Spleen (tissue), 11 donors: Measurements from ENCODE around the gene CCDC88C. TPM values are rescaled to one million over a fixed set of nuclear protein-coding genes. Genes with fewer than 3 reads are reported as not detected.

Experiments
- DNase-seq: peaks from one replicate; pipeline ENCODE4 v3.0.0-alpha.2; 2020
- H3K27ac ChIP-seq, 8 donors: fragments of 200-600 bp; sonication (generic) in 7 of 8; 1 replicate in 4 of 8; 2 replicates in 4 of 8; pipeline versions ENCODE4 v1.5.0 to v1.8.0; 2016 to 2021; ENCODE audit warnings: inconsistent platforms in 4 of 8, mild to moderate bottlenecking in 4 of 8, moderate library complexity in 1 of 8
- H3K27me3 ChIP-seq, 7 donors: fragments of 200-600 bp; sonication (generic) in 6 of 7; replicated peaks in 1 of 7; 1 replicate in 4 of 7; 2 replicates in 3 of 7; pipeline versions ENCODE4 v1.5.0 to v1.8.0; 2016 to 2021; ENCODE audit warnings: inconsistent platforms in 3 of 7, mild to moderate bottlenecking in 1 of 7
- H3K36me3 ChIP-seq, 6 donors: fragments of 200-600 bp; sonication (generic) in 5 of 6; 1 replicate in 4 of 6; 2 replicates in 2 of 6; pipeline versions ENCODE4 v1.5.0 to v1.8.0; 2016 to 2021; ENCODE audit warnings: inconsistent platforms in 2 of 6
- H3K4me1 ChIP-seq, 6 donors: fragments of 200-600 bp; sonication (generic) in 5 of 6; 1 replicate in 3 of 6; 2 replicates in 3 of 6; pipeline versions ENCODE4 v1.5.0 to v1.8.0; 2016 to 2021; ENCODE audit warnings: inconsistent platforms in 3 of 6
- H3K4me3 ChIP-seq, 8 donors: fragments of 200-600 bp; sonication (generic) in 7 of 8; 1 replicate in 4 of 8; 2 replicates in 4 of 8; pipeline versions ENCODE4 v1.5.0 to v1.8.0; 2016 to 2021; ENCODE audit warnings: inconsistent platforms in 4 of 8, mild to moderate bottlenecking in 4 of 8, moderate library complexity in 2 of 8
- H3K9me3 ChIP-seq, 8 donors: fragments of 200-600 bp; sonication (generic) in 7 of 8; 1 replicate in 4 of 8; 2 replicates in 4 of 8; pipeline versions ENCODE4 v1.5.0 to v1.8.0; 2016 to 2021; ENCODE audit warnings: inconsistent platforms in 4 of 8
- POLR2A ChIP-seq, 3 donors: fragments of 450-650 bp; IDR thresholded peaks; one replicate each; pipeline ENCODE4 v1.5.1; 2017; ENCODE audit warnings: antibody characterized with exemption in 3 of 3, mild to moderate bottlenecking in 1 of 3
- POLR2AphosphoS5 ChIP-seq, 3 donors: sonication (generic); formaldehyde crosslinking; IDR thresholded peaks; one replicate each; pipeline ENCODE4 v1.5.1; 2017; ENCODE audit warnings: antibody characterized with exemption in 3 of 3
- WGBS, 5 donors: extraction: QIAGEN DNeasy Blood & Tissue Kit in 3 of 5; methylation state at CpG; one replicate each; pipeline versions ENCODE4 v1.1.5 to v1.1.7; 2013 to 2018; 5-methylcytosine and 5-hydroxymethylcytosine counted together
- intact Hi-C: fragments of 100-400 bp; cut with DNase I; formaldehyde crosslinking; loops from one replicate; pipeline ENCODE4 v1.15.0; 2023; ENCODE audit warnings: low total_unique reads
- polyA plus RNA-seq, 3 donors: library from polyadenylated mRNA; stranded (reverse); fragments of 200-250 nt; gene quantifications; one replicate each; pipeline ENCODE4 v1.2.1, GENCODE V29; 2013
- total RNA-seq, 7 donors: library from RNA; depleted of rRNA in 3 of 7; stranded (reverse); fragments of >200 nt in 3 of 7; fragmentation: NEBNext Ultra II Directional in 4 of 7; extraction: Animal tissue kit (Norgen Biotek cat#: 25700) in 4 of 7; gene quantifications; one replicate each; pipeline versions ENCODE4 v1.1.0 to v1.2.1, GENCODE V29; 2016 to 2021
- TF ChIP-seq, protein P1 (sequence below), 11 experiments: fragments of 200-600 bp in 7 of 11; fragments of 450-650 bp in 4 of 11; sonication (generic) in 4 of 11; IDR thresholded peaks in 8 of 11; conservative IDR thresholded peaks in 3 of 11; 1 replicate in 7 of 11; 2 replicates in 4 of 11; pipeline versions ENCODE4 v1.4.0 to v1.8.0; 2016 to 2021; ENCODE audit warnings: antibody characterized with exemption in 11 of 11, inconsistent platforms in 4 of 11, mild to moderate bottlenecking in 1 of 11
- donor health status: healthy with polysubstance abuse.
- donor health status: DM: no; HTN: no; CAD: no; lungs with moderate emphysema.
- donor health status: DM: no; HTN: no; CAD: no.
- donor health status: Bipolar disorder and iron deficiency.
- donor health status: healthy.
- donor health status: DM: no; HTN: no; CAD: no.
- donor health status: DM: yes; HTN: yes; CAD: no.

Gene CCDC88C
- total and polyA plus RNA-seq, 10 donors: 23.2 to 136 (median 101) TPM

DNA sequence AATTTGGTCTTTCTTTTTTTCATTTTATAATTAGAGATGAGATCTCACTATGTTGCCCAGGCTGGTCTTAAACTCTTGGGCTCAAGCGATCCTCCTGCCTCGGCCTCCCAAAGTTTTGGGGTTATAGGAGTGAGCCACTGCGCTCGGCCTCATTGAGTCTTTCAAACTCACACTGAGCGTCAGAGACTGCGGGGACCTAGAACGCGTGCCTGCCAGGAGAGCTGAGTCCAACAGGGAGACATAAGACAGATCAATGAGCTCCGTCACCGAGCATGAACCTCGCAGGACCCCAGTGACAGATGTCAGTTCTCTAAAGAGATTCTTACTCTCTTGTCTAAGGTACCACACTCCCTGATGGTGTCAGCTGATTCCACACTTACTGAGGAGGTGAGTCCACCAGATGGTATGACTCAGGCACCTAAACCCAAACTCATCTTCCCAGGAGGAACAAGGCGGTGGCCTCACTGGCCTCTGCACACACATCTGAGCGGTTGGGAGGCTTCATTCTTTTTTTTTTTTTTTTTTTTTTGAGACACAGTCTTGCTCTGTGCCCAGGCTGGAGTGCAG lies 58.9 kb downstream of the CCDC88C start:
- no peak overlapping the region for H3K4me3 ChIP-seq
- peaks cover 20 to 100% (median 78%) of the 10 kb centered on the region in 6 donors for H3K4me1 ChIP-seq
- no peaks in the 10 kb centered on the region for H3K9me3 ChIP-seq
- intact Hi-C loops: no loop called here
- H3K27me3 ChIP-seq: no peaks in the 10 kb centered on the region
- WGBS, 5 donors: 93 to 99% (median 96%) methylated on average over 13 of the region's 13 CpGs
- peak; percentile 51 for DNase-seq
- H3K36me3 ChIP-seq: peaks cover 0 to 60% (median 14%) of the 10 kb centered on the region in 6 donors
- TF ChIP-seq, protein P1, sequence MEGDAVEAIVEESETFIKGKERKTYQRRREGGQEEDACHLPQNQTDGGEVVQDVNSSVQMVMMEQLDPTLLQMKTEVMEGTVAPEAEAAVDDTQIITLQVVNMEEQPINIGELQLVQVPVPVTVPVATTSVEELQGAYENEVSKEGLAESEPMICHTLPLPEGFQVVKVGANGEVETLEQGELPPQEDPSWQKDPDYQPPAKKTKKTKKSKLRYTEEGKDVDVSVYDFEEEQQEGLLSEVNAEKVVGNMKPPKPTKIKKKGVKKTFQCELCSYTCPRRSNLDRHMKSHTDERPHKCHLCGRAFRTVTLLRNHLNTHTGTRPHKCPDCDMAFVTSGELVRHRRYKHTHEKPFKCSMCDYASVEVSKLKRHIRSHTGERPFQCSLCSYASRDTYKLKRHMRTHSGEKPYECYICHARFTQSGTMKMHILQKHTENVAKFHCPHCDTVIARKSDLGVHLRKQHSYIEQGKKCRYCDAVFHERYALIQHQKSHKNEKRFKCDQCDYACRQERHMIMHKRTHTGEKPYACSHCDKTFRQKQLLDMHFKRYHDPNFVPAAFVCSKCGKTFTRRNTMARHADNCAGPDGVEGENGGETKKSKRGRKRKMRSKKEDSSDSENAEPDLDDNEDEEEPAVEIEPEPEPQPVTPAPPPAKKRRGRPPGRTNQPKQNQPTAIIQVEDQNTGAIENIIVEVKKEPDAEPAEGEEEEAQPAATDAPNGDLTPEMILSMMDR (IDR thresholded peaks at IDR 0.05 in 8 of 11, conservative IDR thresholded peaks at IDR 0.05 in 3 of 11): no peak
- TF ChIP-seq POLR2A (IDR thresholded peaks at IDR 0.05): no peak
- TF ChIP-seq POLR2AphosphoS5 (IDR thresholded peaks at IDR 0.05): no peak
- no peak overlapping the region for H3K27ac ChIP-seq

DNA sequence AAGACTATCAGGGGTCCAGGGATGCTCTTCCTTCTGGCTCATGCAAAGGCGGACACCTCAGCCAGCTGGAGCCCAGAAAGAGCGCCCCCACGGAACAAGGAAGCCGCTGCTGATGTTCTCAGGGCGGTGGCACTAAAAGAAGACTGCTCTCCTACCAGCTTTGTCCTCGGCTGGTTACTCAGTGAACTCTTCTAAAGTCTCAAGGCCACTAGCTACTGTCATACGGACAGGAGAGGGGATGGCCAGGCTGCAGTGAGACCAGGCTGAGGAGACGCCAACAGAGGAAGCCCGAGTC lies 59.6 kb downstream of the CCDC88C start:
- H3K4me1 ChIP-seq: peaks cover 16 to 100% (median 75%) of the 10 kb centered on the region in 6 donors
- WGBS, 5 donors: 85 to 95% (median 90%) methylated on average over 8 to 9 of the region's 9 CpGs
- DNase-seq: no peak
- peaks cover 0 to 67% (median 14%) of the 10 kb centered on the region in 6 donors for H3K36me3 ChIP-seq
- intact Hi-C loops: no loop called here
- H3K27ac ChIP-seq: peak overlapping the region in 1 of 8 donors; percentile 4
- H3K27me3 ChIP-seq: no peaks in the 10 kb centered on the region
- TF ChIP-seq POLR2A (IDR thresholded peaks at IDR 0.05) (no peak), POLR2AphosphoS5 (IDR thresholded peaks at IDR 0.05) (no peak)
- TF ChIP-seq, protein P1 (IDR thresholded peaks at IDR 0.05 in 8 of 11, conservative IDR thresholded peaks at IDR 0.05 in 3 of 11): no peak
- no peaks in the 10 kb centered on the region for H3K9me3 ChIP-seq
- H3K4me3 ChIP-seq: no peak overlapping the region

DNA sequence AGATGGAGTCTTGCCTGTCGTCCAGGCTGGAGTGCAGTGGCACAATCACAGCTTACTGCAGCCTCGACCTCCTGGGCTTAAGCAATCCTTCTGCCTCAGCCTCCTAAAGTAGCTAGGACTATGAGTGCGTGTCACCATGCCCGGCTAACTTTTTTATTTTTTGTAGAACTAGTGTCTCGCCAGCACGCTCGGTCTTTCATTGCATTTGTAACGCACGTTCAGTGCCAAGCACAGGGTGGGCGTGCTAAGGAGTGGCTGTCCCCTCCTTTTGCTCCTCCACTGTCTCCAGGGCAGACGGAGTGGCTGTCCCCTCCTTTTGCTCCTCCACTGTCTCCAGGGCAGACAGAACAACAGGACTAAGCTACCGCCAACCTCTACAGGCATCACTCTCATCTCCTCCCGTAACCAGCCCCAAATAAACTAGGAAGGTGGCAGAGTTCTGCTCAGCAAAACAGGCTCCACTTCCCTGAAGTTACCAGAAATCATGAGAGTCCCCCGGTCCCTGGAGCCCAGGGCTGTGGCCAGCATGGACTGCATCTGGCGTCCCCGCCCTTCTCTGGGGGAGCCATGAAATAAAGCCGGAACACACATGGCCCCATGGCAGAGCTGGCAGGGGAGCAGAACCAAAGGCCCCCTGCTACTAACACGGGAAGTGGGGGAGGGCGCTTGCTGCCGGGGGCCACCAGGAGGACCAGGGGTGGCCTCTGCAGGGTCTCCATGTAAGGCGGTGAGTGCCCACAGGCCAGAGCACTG lies 60.2 kb downstream of the CCDC88C start:
- intact Hi-C loops: no loop called here
- peak; percentile 62 for DNase-seq
- H3K27ac ChIP-seq: peak overlapping the region in 1 of 8 donors; percentile 77
- no peaks in the 10 kb centered on the region for H3K9me3 ChIP-seq
- peaks cover 0 to 72% (median 14%) of the 10 kb centered on the region in 6 donors for H3K36me3 ChIP-seq
- peaks cover 16 to 100% (median 75%) of the 10 kb centered on the region in 6 donors for H3K4me1 ChIP-seq
- TF ChIP-seq POLR2AphosphoS5 (IDR thresholded peaks at IDR 0.05): peak in 1 of 3 donors; percentile 53
- no peak for TF ChIP-seq POLR2A (IDR thresholded peaks at IDR 0.05)
- TF ChIP-seq, protein P1 (IDR thresholded peaks at IDR 0.05 in 8 of 11, conservative IDR thresholded peaks at IDR 0.05 in 3 of 11): no peak
- H3K4me3 ChIP-seq: no peak overlapping the region
- H3K27me3 ChIP-seq: no peaks in the 10 kb centered on the region
- WGBS, 5 donors: 87 to 95% (median 94%) methylated on average over 21 of the region's 21 CpGs

DNA sequence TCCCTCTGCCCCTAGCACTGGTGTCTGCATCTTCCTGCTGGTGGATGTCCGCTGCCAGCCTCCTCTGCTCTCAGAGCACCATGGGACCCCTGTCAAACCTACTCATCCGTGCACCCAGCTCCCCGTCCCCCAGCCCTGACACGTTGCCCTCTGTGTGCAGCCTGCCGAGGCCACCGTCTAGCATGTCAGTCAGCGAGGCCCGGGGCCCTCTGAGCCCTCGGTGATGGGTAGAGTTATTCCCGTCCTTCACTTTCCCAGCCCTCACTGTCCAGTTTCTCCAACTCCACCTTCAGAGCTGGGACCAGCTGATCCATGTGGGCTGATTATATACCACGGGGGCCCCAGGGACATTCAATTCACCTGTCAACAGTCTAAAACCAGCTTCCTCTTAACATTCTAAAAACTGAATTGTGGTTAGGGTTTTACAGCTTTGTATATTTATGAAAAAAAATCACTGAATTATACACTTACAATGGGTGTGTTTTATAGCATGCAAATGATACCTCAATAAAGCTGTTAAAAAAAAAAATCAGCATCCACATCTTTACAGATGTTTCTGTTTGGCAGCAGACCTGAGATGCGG lies 61.3 kb downstream of the CCDC88C start:
- Histone ChIP-seq H3K4me3 (peak overlapping the region in 1 of 8 donors; percentile 29), H3K9me3 (no peaks in the 10 kb centered on the region), H3K36me3 (peaks cover 0 to 80% (median 14%) of the 10 kb centered on the region in 6 donors), H3K27ac (peak overlapping the region in 4 of 8 donors; percentile 23 to 77 (median 65)), H3K4me1 (peaks cover 21 to 100% (median 75%) of the 10 kb centered on the region in 6 donors), H3K27me3 (no peaks in the 10 kb centered on the region)
- peak; percentile 79 for DNase-seq
- intact Hi-C loops: no loop called here
- WGBS, 5 donors: 44 to 61% (median 54%) methylated on average over 12 of the region's 12 CpGs
- TF ChIP-seq, protein P1 (IDR thresholded peaks at IDR 0.05 in 8 of 11, conservative IDR thresholded peaks at IDR 0.05 in 3 of 11): no peak
- TF ChIP-seq POLR2A (IDR thresholded peaks at IDR 0.05) (no peak), POLR2AphosphoS5 (IDR thresholded peaks at IDR 0.05) (peak; percentile 16 to 66 (median 26))
